Mononuclear cell (primary cell): Measurements from ENCODE around the gene SMIM43. TPM values are rescaled to one million over a fixed set of nuclear protein-coding genes. Genes with fewer than 3 reads are reported as not detected.

Source experiments
- total RNA-seq: library from RNA; depleted of rRNA; stranded (reverse); fragments of >200 nt; gene quantifications from one replicate; pipeline ENCODE4 v1.2.3, GENCODE V29; 2012

SMIM43 gene
- total RNA-seq, 1 donor = not detected

Other genes with a start within 250 kb of the SMIM43 start
- 248 TPM for gene ANXA5, start 68.2 kb downstream of the SMIM43 start, total RNA-seq
- 81.5 TPM for gene EXOSC9, start 36.2 kb upstream of the SMIM43 start, total RNA-seq
- gene CCNA2, start 58.7 kb upstream of the SMIM43 start, total RNA-seq = 0.73 TPM
- 2.2 TPM for gene BBS7, start 105.3 kb upstream of the SMIM43 start, total RNA-seq
- 0.31 TPM for gene TRPC3, start 186.9 kb upstream of the SMIM43 start, total RNA-seq